Esophagus muscularis mucosa (tissue), 4 donors: ENCODE results near the gene ZNRF2. TPM values are rescaled to one million over a fixed set of nuclear protein-coding genes. Genes with fewer than 3 reads are reported as not detected.

Experiments used
- DNase-seq: peaks from one replicate; pipeline ENCODE4 v3.0.0-alpha.2; 2017; ENCODE audit errors: extremely low spot score
- H3K27ac ChIP-seq, 4 donors: fragments of 200-600 bp; sonication (generic); replicated peaks in 1 of 4; 1 replicate in 3 of 4; 2 replicates in 1 of 4; pipeline ENCODE4 v1.5.1; 2016 to 2019; ENCODE audit warnings: mild to moderate bottlenecking in 1 of 4
- H3K27me3 ChIP-seq, 4 donors: fragments of 200-600 bp; sonication (generic); one replicate each; pipeline versions ENCODE4 v1.5.1 to v1.6.0; 2016 to 2019
- H3K36me3 ChIP-seq, 4 donors: fragments of 200-600 bp; sonication (generic); one replicate each; pipeline ENCODE4 v1.5.1; 2016 to 2019
- H3K4me1 ChIP-seq, 4 donors: fragments of 200-600 bp; sonication (generic); one replicate each; pipeline ENCODE4 v1.5.1; 2016 to 2019
- H3K4me3 ChIP-seq, 4 donors: fragments of 200-600 bp; sonication (generic); 1 replicate in 2 of 4; 2 replicates in 2 of 4; pipeline ENCODE4 v1.5.1; 2016 to 2019; ENCODE audit warnings: mild to moderate bottlenecking in 4 of 4, moderate library complexity in 1 of 4
- H3K9me3 ChIP-seq, 4 donors: fragments of 200-600 bp; sonication (generic); 1 replicate in 3 of 4; 2 replicates in 1 of 4; pipeline ENCODE4 v1.5.1; 2016 to 2019
- EP300 ChIP-seq: sonication (generic); formaldehyde crosslinking; IDR thresholded peaks from one replicate; pipeline ENCODE4 v1.6.1; 2017; ENCODE audit warnings: antibody characterized with exemption
- POLR2A ChIP-seq: fragments of 450-650 bp; IDR thresholded peaks from one replicate; pipeline ENCODE4 v1.6.1; 2017; ENCODE audit warnings: antibody characterized with exemption, moderate library complexity, mild to moderate bottlenecking, low read depth
- POLR2AphosphoS5 ChIP-seq, 2 donors: sonication (generic); formaldehyde crosslinking; IDR thresholded peaks; one replicate each; pipeline ENCODE4 v1.6.1; 2017; ENCODE audit warnings: antibody characterized with exemption in 2 of 2
- WGBS: methylation state at CpG from one replicate; pipeline ENCODE4 v1.1.5; 2018; 5-methylcytosine and 5-hydroxymethylcytosine counted together
- intact Hi-C: fragments of 100-400 bp; cut with DNase I; formaldehyde crosslinking; loops from one replicate; pipeline ENCODE4 v1.15.1; 2023
- total RNA-seq, 4 donors: library from RNA; depleted of rRNA; stranded (reverse); fragments of >200 nt; gene quantifications; one replicate each; pipeline versions ENCODE4 v1.1.0 to v1.2.1, GENCODE V29; 2016
- TF ChIP-seq, protein P1 (sequence below), 3 experiments: fragments of 200-600 bp in 2 of 3; fragments of 450-650 bp in 1 of 3; sonication (generic) in 2 of 3; IDR thresholded peaks; one replicate each; pipeline ENCODE4 v1.5.1; 2017 to 2019; ENCODE audit warnings: antibody characterized with exemption in 3 of 3, mild to moderate bottlenecking in 2 of 3, moderate library complexity in 1 of 3

Gene ZNRF2
- total RNA-seq, 4 donors from 2014 or later, result 16.9 to 23.5 (median 20.2) TPM

DNA sequence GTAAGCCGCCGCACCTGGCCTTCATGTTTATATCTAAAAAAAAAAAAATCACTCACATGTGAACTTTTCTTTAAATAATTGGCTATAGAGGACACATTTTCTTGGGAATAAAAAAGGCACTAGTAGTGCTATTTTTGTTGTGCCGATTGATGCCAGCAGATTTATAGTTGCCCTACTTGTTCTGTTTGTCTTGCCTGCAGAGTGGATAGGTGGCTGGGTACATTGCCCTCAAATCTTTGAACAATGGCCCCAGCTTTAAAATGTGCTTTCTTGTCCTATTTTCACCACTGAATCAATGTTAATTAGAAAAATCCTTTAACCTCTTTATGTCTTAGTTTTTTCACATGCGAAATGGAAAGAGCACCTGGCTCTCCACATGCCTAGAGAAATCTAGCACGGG is 30.1 kb upstream of the ZNRF2 start:
- H3K4me1 ChIP-seq, result peaks cover 20 to 34% (median 25%) of the 10 kb centered on the region in 4 donors
- H3K36me3 ChIP-seq, result no peaks in the 10 kb centered on the region
- no peak for DNase-seq
- no peak overlapping the region for H3K4me3 ChIP-seq
- WGBS, result 89% methylated on average over 5 of the region's 5 CpGs
- H3K27ac ChIP-seq, result no peak overlapping the region
- no peaks in the 10 kb centered on the region for H3K9me3 ChIP-seq
- H3K27me3 ChIP-seq, result no peaks in the 10 kb centered on the region
- intact Hi-C loops, result no loop called here
- TF ChIP-seq, protein P1, sequence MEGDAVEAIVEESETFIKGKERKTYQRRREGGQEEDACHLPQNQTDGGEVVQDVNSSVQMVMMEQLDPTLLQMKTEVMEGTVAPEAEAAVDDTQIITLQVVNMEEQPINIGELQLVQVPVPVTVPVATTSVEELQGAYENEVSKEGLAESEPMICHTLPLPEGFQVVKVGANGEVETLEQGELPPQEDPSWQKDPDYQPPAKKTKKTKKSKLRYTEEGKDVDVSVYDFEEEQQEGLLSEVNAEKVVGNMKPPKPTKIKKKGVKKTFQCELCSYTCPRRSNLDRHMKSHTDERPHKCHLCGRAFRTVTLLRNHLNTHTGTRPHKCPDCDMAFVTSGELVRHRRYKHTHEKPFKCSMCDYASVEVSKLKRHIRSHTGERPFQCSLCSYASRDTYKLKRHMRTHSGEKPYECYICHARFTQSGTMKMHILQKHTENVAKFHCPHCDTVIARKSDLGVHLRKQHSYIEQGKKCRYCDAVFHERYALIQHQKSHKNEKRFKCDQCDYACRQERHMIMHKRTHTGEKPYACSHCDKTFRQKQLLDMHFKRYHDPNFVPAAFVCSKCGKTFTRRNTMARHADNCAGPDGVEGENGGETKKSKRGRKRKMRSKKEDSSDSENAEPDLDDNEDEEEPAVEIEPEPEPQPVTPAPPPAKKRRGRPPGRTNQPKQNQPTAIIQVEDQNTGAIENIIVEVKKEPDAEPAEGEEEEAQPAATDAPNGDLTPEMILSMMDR (IDR thresholded peaks at IDR 0.05), result no peak
- no peak for TF ChIP-seq POLR2AphosphoS5 (IDR thresholded peaks at IDR 0.05)
- TF ChIP-seq EP300, result no peak
- no peak for TF ChIP-seq POLR2A

DNA sequence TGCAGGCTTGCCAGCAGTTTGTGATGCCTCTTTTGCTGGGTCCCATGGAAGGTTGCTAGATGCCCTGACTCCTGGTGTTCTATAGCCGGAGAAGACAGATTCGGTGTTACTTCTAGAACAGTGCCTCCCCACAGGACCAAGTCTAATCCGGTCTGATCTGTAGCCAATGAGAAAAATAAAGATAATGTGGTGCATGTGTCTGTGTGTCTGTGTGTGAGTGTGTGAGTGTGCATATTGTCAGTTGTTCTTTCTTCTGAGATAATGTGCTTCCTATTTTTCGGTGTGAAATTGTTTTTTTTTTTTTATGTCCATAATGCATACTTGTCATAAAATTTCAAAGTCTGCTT is 29.7 kb upstream of the ZNRF2 start:
- intact Hi-C loops, result no loop called here
- Histone ChIP-seq H3K36me3 (no peaks in the 10 kb centered on the region), H3K27ac (no peak overlapping the region), H3K27me3 (no peaks in the 10 kb centered on the region), H3K4me3 (no peak overlapping the region), H3K4me1 (peaks cover 20 to 30% (median 21%) of the 10 kb centered on the region in 4 donors), H3K9me3 (no peaks in the 10 kb centered on the region)
- no peak for DNase-seq
- TF ChIP-seq, protein P1 (IDR thresholded peaks at IDR 0.05), result no peak
- TF ChIP-seq POLR2A (no peak), POLR2AphosphoS5 (IDR thresholded peaks at IDR 0.05) (no peak), EP300 (no peak)
- WGBS, result 82% methylated on average over 4 of the region's 4 CpGs

- no peak overlapping the region for H3K27ac ChIP-seq
- intact Hi-C loops, result no loop called here
- TF ChIP-seq, protein P1 (IDR thresholded peaks at IDR 0.05), result no peak
- TF ChIP-seq POLR2A (no peak), POLR2AphosphoS5 (IDR thresholded peaks at IDR 0.05) (no peak), EP300 (no peak)
- H3K27me3 ChIP-seq, result no peaks in the 10 kb centered on the region
- no peak for DNase-seq
- H3K4me1 ChIP-seq, result peaks cover 20 to 29% (median 21%) of the 10 kb centered on the region in 4 donors
- H3K36me3 ChIP-seq, result no peaks in the 10 kb centered on the region
- no peak overlapping the region for H3K4me3 ChIP-seq
- no peaks in the 10 kb centered on the region for H3K9me3 ChIP-seq
- 87% methylated on average over 4 of the region's 4 CpGs for WGBS
These were observed 29.2 kb upstream of the ZNRF2 start for GRCh38 chr7:30255064-30255769.

GRCh38 chr7:30256349-30256858 is 28.0 kb upstream of the ZNRF2 start:
- Histone ChIP-seq H3K36me3 (no peaks in the 10 kb centered on the region), H3K27ac (no peak overlapping the region), H3K4me1 (peaks cover 20 to 29% (median 21%) of the 10 kb centered on the region in 4 donors), H3K4me3 (no peak overlapping the region), H3K9me3 (no peaks in the 10 kb centered on the region), H3K27me3 (no peaks in the 10 kb centered on the region)
- DNase-seq, result no peak
- intact Hi-C loops, result no loop called here
- no peak for TF ChIP-seq EP300
- TF ChIP-seq, protein P1 (IDR thresholded peaks at IDR 0.05), result no peak
- no peak for TF ChIP-seq POLR2AphosphoS5 (IDR thresholded peaks at IDR 0.05)
- no peak for TF ChIP-seq POLR2A
- WGBS, result 94% methylated on average over 10 of the region's 10 CpGs
